ENCODE measurements around the gene EFEMP2. TPM values are rescaled to one million over a fixed set of nuclear protein-coding genes. Genes with fewer than 3 reads are reported as not detected.

Gene EFEMP2
- total RNA-seq, 1 experiment from 2014 or later: 26.2 TPM

GRCh38 chr11:65916391-65916790 lies 43.8 kb upstream of the EFEMP2 start:
- no peak overlapping the region for H2AFZ ChIP-seq (ENCODE audit: low read length)
- H2BK12ac ChIP-seq (ENCODE audit: insufficient read length, low read depth, low read length): no peak overlapping the region
- H3K27me3 Mint-ChIP-seq (ENCODE audit: low read depth): peaks cover 7% of the 10 kb centered on the region
- WGBS (ENCODE audit: extremely low coverage, insufficient read length, low lambda C conversion rate): no CpG with 5 or more reads among the region's 7 CpGs
- no peak overlapping the region for H4K91ac ChIP-seq (ENCODE audit: insufficient read length, low read depth, low read length)
- no peak overlapping the region for H2BK5ac ChIP-seq (ENCODE audit: insufficient read length, low read length)
- no peak overlapping the region for H3K27ac Mint-ChIP-seq
- peak overlapping the region; percentile 83 to 89; a peak in 2 of 5 replicates for H3K4me3 Mint-ChIP-seq
- no peak overlapping the region for H3T11ph ChIP-seq (ENCODE audit: low read length)
- H3K27me3 ChIP-seq (ENCODE audit: insufficient read depth, low read length): no peaks in the 10 kb centered on the region
- H3K4ac ChIP-seq (ENCODE audit: low read depth, low read length): no peak overlapping the region
- no peak overlapping the region for H3K4me2 ChIP-seq (ENCODE audit: insufficient read depth, insufficient read length, low read length)
- H2BK15ac ChIP-seq (ENCODE audit: low read depth, low read length): no peak overlapping the region
- H3K9ac ChIP-seq (ENCODE audit: extremely low read depth, insufficient read length, low read length): no peak overlapping the region
- TF ChIP-seq CTCF (conservative IDR thresholded peaks at IDR 0.05): no peak
- H2BK120ac ChIP-seq (ENCODE audit: low read depth, low read length, poor library complexity, severe bottlenecking): no peak overlapping the region
- no peak overlapping the region for H3K14ac ChIP-seq (ENCODE audit: insufficient read depth, low read length)
- no peak overlapping the region for H3K23ac ChIP-seq (ENCODE audit: insufficient read length, low read depth, low read length)
- H3K9me3 Mint-ChIP-seq: no peaks in the 10 kb centered on the region; a peak in 1 of 5 replicates
- H2BK20ac ChIP-seq (ENCODE audit: low read depth, low read length, poor library complexity, severe bottlenecking): no peak overlapping the region
- no peaks in the 10 kb centered on the region for H3K79me2 ChIP-seq (ENCODE audit: insufficient read depth, low read length)
- no peak overlapping the region for H4K5ac ChIP-seq (ENCODE audit: insufficient read length, low read depth, low read length)
- no peaks in the 10 kb centered on the region for H4K20me1 ChIP-seq (ENCODE audit: control insufficient read depth, insufficient read depth, insufficient read length)
- H3K36me3 Mint-ChIP-seq (ENCODE audit: insufficient read depth in 1 of 3, low read depth in 3 of 3): peaks cover 0 to 7% (median 5%) of the 10 kb centered on the region in 3 experiments; a peak in 5 of 7 replicates
- no peak overlapping the region for H4K8ac ChIP-seq (replicated peaks; ENCODE audit: insufficient read length, low read depth, low read length)
- DNase-seq: no peak
- no peaks in the 10 kb centered on the region for H3K79me1 ChIP-seq (ENCODE audit: insufficient read depth, low read depth, low read length, poor library complexity, severe bottlenecking)
- H3K9me3 ChIP-seq (ENCODE audit: control insufficient read depth, low read depth, low read length): no peaks in the 10 kb centered on the region
- H3K18ac ChIP-seq (ENCODE audit: insufficient read length, low read depth, low read length): no peak overlapping the region
- no peaks in the 10 kb centered on the region; the same call in 1 of the 2 replicates for H3K4me1 ChIP-seq (ENCODE audit: insufficient read depth, low read length)
- H3K4me1 Mint-ChIP-seq: peaks cover 24 to 34% of the 10 kb centered on the region in 2 experiments
- H3K23me2 ChIP-seq (ENCODE audit: insufficient read length, low read depth, low read length, poor library complexity, severe bottlenecking): peaks cover 11% of the 10 kb centered on the region
- H2AK5ac ChIP-seq (ENCODE audit: insufficient read length, low read length): no peak overlapping the region
- no peak overlapping the region for H3K27ac ChIP-seq (ENCODE audit: insufficient read length, low read depth, low read length)
- H3K56ac ChIP-seq (ENCODE audit: insufficient read length, low read depth, low read length): no peak overlapping the region

Measured in H9 (cell line).